ENCODE data around the gene PPEF2.

DNA sequence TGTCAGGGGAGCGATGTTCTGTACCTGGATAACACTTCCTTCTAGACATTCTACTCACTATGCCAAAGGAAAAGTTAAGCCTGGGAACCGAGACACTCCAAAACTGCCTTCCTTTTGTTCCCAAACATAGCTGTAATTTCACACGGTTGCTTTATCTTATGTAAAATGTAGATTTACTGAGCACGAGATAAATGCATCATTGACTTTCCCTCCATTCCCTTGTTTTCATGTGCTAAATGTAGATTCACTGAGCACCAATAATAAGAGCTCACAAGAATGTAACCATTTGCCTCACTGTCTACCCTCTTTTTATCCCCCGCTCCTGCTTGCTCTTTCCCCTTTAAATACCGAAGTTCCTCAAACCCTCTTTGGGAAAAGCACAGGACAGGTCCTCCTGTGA is 10.7 kb upstream of the PPEF2 start:
- TF ChIP-seq EZH2 (IDR thresholded peaks at IDR 0.05; ENCODE audit: low read length, missing control alignments) = no peak
- TF ChIP-seq, protein P1, sequence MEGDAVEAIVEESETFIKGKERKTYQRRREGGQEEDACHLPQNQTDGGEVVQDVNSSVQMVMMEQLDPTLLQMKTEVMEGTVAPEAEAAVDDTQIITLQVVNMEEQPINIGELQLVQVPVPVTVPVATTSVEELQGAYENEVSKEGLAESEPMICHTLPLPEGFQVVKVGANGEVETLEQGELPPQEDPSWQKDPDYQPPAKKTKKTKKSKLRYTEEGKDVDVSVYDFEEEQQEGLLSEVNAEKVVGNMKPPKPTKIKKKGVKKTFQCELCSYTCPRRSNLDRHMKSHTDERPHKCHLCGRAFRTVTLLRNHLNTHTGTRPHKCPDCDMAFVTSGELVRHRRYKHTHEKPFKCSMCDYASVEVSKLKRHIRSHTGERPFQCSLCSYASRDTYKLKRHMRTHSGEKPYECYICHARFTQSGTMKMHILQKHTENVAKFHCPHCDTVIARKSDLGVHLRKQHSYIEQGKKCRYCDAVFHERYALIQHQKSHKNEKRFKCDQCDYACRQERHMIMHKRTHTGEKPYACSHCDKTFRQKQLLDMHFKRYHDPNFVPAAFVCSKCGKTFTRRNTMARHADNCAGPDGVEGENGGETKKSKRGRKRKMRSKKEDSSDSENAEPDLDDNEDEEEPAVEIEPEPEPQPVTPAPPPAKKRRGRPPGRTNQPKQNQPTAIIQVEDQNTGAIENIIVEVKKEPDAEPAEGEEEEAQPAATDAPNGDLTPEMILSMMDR (conservative IDR thresholded peaks at IDR 0.05 in 1 of 2, IDR thresholded peaks at IDR 0.05 in 1 of 2; ENCODE audit: low read depth in 1 of 2, low read length in 2 of 2) = no peak
